Gastrocnemius medialis (tissue), 4 donors: Measurements from ENCODE around the gene DENND4C.

Experiments used
- CTCF ChIP-seq, 5 experiments: fragments of 450-650 bp in 3 of 5; fragments of 200-600 bp in 2 of 5; sonication (generic) in 2 of 5; IDR thresholded peaks in 4 of 5; conservative IDR thresholded peaks in 1 of 5; 1 replicate in 4 of 5; 2 replicates in 1 of 5; pipeline ENCODE4 v1.5.1; 2016 to 2019; ENCODE audit warnings: antibody characterized with exemption in 5 of 5, mild to moderate bottlenecking in 3 of 5, moderate library complexity in 3 of 5
- POLR2A ChIP-seq, 2 donors: fragments of 450-650 bp; IDR thresholded peaks; one replicate each; pipeline ENCODE4 v1.6.1; 2017; ENCODE audit warnings: antibody characterized with exemption in 2 of 2, mild to moderate bottlenecking in 2 of 2, moderate library complexity in 2 of 2

GRCh38 chr9:19239955-19240354, 9.5 kb downstream of the DENND4C start:
- TF ChIP-seq CTCF (IDR thresholded peaks at IDR 0.05 in 4 of 5, conservative IDR thresholded peaks at IDR 0.05 in 1 of 5) = no peak
- no peak for TF ChIP-seq POLR2A (IDR thresholded peaks at IDR 0.05)
